ENCODE results near the gene SLC51A.

The SLC51A gene

GRCh38 chr3:196195664-196196265 lies 20.6 kb upstream of the SLC51A start:
- TF ChIP-seq EZH2 (IDR thresholded peaks at IDR 0.05; ENCODE audit: borderline replicate concordance, low read length), result no peak
- no peak for TF ChIP-seq CTCF (IDR thresholded peaks at IDR 0.05; ENCODE audit: low read length)
- Histone ChIP-seq H3K9me3 (ENCODE audit: low read length) (no peaks in the 10 kb centered on the region), H3K9ac (ENCODE audit: low read length) (no peak overlapping the region), H3K4me1 (ENCODE audit: insufficient read depth, low read length, severe bottlenecking) (peaks cover 8% of the 10 kb centered on the region), H3F3A (ENCODE audit: insufficient read depth, low read length) (no peaks in the 10 kb centered on the region), H3K9me2 (ENCODE audit: low read depth, low read length) (no peaks in the 10 kb centered on the region), H3K4me3 (ENCODE audit: low read depth, low read length, poor library complexity, severe bottlenecking) (no peak overlapping the region), H4K20me1 (ENCODE audit: insufficient read depth, low read length) (no peaks in the 10 kb centered on the region), H2AFZ (ENCODE audit: low read length) (no peak overlapping the region), H3K36me3 (ENCODE audit: insufficient read depth, low read length) (no peaks in the 10 kb centered on the region), H3K27ac (ENCODE audit: low read depth, low read length, poor library complexity, severe bottlenecking) (no peak overlapping the region), H3K79me2 (ENCODE audit: insufficient read depth, low read length) (no peaks in the 10 kb centered on the region), H3K27me3 (ENCODE audit: insufficient read depth, low read length) (0 out of 2 replicates have a peak, but pooled peaks cover 7% of the 10 kb centered on the region), H3K4me2 (ENCODE audit: low read length) (no peak overlapping the region)

- Histone ChIP-seq H3K36me3 (ENCODE audit: insufficient read depth, low read length) (no peaks in the 10 kb centered on the region), H3K27ac (ENCODE audit: low read depth, low read length, poor library complexity, severe bottlenecking) (no peak overlapping the region), H3K27me3 (ENCODE audit: insufficient read depth, low read length) (peaks cover 11% of the 10 kb centered on the region), H3K4me1 (ENCODE audit: insufficient read depth, low read length, severe bottlenecking) (peaks cover 3% of the 10 kb centered on the region), H3F3A (ENCODE audit: insufficient read depth, low read length) (no peaks in the 10 kb centered on the region), H3K4me2 (ENCODE audit: low read length) (no peak overlapping the region), H4K20me1 (ENCODE audit: insufficient read depth, low read length) (no peaks in the 10 kb centered on the region), H3K9ac (ENCODE audit: low read length) (no peak overlapping the region), H2AFZ (ENCODE audit: low read length) (no peak overlapping the region), H3K9me3 (ENCODE audit: low read length) (no peaks in the 10 kb centered on the region), H3K9me2 (ENCODE audit: low read depth, low read length) (no peaks in the 10 kb centered on the region), H3K4me3 (ENCODE audit: low read depth, low read length, poor library complexity, severe bottlenecking) (no peak overlapping the region), H3K79me2 (ENCODE audit: insufficient read depth, low read length) (no peaks in the 10 kb centered on the region)
- no peak for TF ChIP-seq CTCF (IDR thresholded peaks at IDR 0.05; ENCODE audit: low read length)
Measured at GRCh38 chr3:196197524-196197923, 18.8 kb upstream of the SLC51A start.

GRCh38 chr3:196198081-196198675 lies 18.2 kb upstream of the SLC51A start:
- Histone ChIP-seq H3K9ac (ENCODE audit: low read length) (no peak overlapping the region), H3K9me3 (ENCODE audit: low read length) (no peaks in the 10 kb centered on the region), H3K4me2 (ENCODE audit: low read length) (no peak overlapping the region), H3K4me1 (ENCODE audit: insufficient read depth, low read length, severe bottlenecking) (peaks cover 7% of the 10 kb centered on the region), H3K36me3 (ENCODE audit: insufficient read depth, low read length) (no peaks in the 10 kb centered on the region), H4K20me1 (ENCODE audit: insufficient read depth, low read length) (no peaks in the 10 kb centered on the region), H2AFZ (ENCODE audit: low read length) (no peak overlapping the region), H3K4me3 (ENCODE audit: low read depth, low read length, poor library complexity, severe bottlenecking) (no peak overlapping the region), H3K27ac (ENCODE audit: low read depth, low read length, poor library complexity, severe bottlenecking) (no peak overlapping the region), H3K27me3 (ENCODE audit: insufficient read depth, low read length) (peaks cover 11% of the 10 kb centered on the region), H3K9me2 (ENCODE audit: low read depth, low read length) (no peaks in the 10 kb centered on the region), H3F3A (ENCODE audit: insufficient read depth, low read length) (no peaks in the 10 kb centered on the region), H3K79me2 (ENCODE audit: insufficient read depth, low read length) (no peaks in the 10 kb centered on the region)
- TF ChIP-seq EZH2 (IDR thresholded peaks at IDR 0.05; ENCODE audit: borderline replicate concordance, low read length) (no peak), CTCF (IDR thresholded peaks at IDR 0.05; ENCODE audit: low read length) (no peak)

Data from OCI-LY1 (cell line).